ENCODE data around the gene PAFAH1B2. TPM values are rescaled to one million over a fixed set of nuclear protein-coding genes. Genes with fewer than 3 reads are reported as not detected.
"Not testable (repeated sequence)": the region's sequence is repeated elsewhere in the genome, so short reads cannot be mapped to it uniquely, and the experiment has no call there.

Gene PAFAH1B2
- 10 to 100 TPM; 53.7 to 87.6 TPM for total RNA-seq

GRCh38 chr11:117143871-117144476 is at the start of gene PAFAH1B2:
PAFAH1B2 (plus strand) TSS chr11:117144287; CDS start chr11:117152448, 8,161 bp downstream.
- peaks cover 8% of the 10 kb centered on the region for H3K27me3 Mint-ChIP-seq
- H3K9me3 Mint-ChIP-seq = no peaks in the 10 kb centered on the region
- H3K36me3 Mint-ChIP-seq (ENCODE audit: low read depth) = peaks cover 41% of the 10 kb centered on the region
- peak within 1 kb of the TSS; percentile 100 for H3K4me3 Mint-ChIP-seq
- H3K27ac Mint-ChIP-seq = peak within 1 kb of the TSS; percentile 99
- peak; percentile 97 for ATAC-seq (replicated peaks)
- peaks cover 16% of the 10 kb centered on the region for H3K4me1 Mint-ChIP-seq

DNA sequence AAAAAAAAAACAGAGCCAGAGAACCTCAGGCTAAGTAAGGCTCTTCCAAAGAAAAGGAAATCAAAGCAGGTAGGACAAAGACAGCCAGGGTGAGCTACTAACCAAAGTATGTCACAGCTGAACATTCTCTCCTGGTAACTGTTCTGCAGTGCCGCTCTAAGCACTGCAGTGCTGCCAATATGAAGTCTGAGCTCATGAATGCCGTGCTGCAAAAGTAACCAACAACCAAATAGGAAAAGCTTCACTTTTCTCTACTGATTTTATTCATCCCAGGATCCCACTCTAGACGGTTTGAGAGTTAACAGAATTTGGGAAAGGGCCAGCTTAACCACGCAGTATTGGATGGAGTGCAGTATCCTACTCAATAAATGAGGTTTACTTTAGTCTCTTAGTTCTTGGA is 49.3 kb upstream of the PAFAH1B2 start:
- peak overlapping the region; percentile 99 for H3K27ac Mint-ChIP-seq
- no peaks in the 10 kb centered on the region for H3K27me3 Mint-ChIP-seq
- H3K4me3 Mint-ChIP-seq = peak overlapping the region; percentile 96
- no peaks in the 10 kb centered on the region for H3K9me3 Mint-ChIP-seq
- peaks cover 77% of the 10 kb centered on the region for H3K4me1 Mint-ChIP-seq
- no peak for ATAC-seq (replicated peaks)
- peaks cover 73% of the 10 kb centered on the region for H3K36me3 Mint-ChIP-seq (ENCODE audit: low read depth)

DNA sequence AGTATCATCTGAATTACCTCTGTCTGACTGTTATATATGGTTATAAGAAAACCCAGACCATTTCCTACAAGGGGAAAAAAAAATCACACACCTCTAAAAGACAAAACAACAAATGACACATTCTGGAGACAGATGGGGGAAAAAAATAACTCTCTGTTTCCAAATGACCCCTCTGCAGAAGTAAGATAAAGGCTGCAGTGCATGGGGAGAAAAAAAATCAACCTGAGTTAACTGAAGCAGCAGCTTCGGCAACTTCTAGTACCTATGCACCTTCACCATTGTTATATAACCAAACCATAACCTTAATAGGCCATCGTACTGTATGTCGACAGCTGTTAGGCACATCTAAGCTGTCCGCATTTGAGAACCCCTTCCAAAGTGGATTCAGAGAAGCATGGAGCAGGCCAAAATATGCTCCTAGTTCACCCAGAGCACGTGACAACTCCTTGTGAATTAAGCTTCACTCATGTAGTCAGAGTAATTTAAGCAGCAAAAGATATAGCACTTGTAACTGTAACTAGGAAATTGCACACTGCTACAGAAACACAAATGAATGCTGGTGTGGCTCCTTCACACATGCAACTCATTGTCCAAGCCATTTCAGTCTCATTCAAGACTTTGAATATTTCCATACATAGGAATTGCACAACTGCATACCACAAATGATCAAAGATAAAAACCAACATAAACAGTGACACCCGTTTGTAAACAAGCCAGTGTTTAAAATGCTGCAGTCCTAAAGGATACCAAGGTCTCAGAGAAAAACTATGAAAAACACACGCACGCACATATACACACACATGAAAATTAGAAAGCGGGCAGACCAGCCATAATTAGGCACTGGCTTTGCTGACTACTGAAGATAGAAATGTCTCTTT is 48.6 kb upstream of the PAFAH1B2 start:
- peaks cover 65% of the 10 kb centered on the region for H3K36me3 Mint-ChIP-seq (ENCODE audit: low read depth)
- no peaks in the 10 kb centered on the region for H3K9me3 Mint-ChIP-seq
- peak overlapping the region; percentile 99 for H3K27ac Mint-ChIP-seq
- no peaks in the 10 kb centered on the region for H3K27me3 Mint-ChIP-seq
- H3K4me1 Mint-ChIP-seq = peaks cover 69% of the 10 kb centered on the region
- ATAC-seq (replicated peaks) = peak; percentile 5
- peak overlapping the region; percentile 96 for H3K4me3 Mint-ChIP-seq

DNA sequence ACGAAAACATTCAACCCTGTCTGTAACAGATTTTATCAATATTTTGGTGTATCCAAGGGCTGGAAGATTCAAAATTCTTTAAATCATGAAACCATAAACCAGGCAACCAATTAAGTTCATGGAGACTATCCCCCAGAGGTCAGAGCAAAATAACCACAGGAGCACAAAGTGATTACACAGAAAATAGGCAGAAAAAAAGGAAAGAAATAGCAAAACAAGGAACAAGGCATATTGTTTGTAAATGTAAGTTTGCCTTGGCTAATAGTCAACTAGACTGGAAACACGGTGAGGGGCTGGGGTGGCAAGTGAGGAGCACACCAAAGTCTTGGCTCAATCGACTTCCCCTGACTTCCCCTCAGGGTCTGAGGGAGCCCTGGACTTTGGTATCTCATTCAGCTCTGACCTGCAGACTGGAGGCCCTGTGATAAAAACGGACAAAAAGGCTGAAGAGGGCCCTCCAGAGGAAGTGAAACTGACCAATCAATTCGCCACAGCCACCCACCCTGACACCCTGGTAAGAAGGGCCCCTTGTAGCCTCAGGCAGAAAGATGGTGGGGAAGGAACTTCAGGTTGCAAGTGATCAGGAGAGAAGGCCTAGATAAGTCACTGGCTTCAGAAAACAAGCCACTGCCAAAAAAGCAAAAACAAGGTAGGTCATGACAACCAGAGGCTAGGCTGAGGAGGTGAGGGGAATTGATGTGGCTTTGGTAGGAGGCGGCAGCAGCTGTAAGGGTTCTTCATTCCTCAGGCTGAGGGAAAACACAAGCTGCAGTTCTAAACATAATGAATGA is 47.7 kb upstream of the PAFAH1B2 start:
- Mint-ChIP-seq H3K27ac (peak overlapping the region; percentile 99), H3K36me3 (ENCODE audit: low read depth) (peaks cover 61% of the 10 kb centered on the region), H3K9me3 (no peaks in the 10 kb centered on the region), H3K4me3 (peak overlapping the region; percentile 96), H3K27me3 (no peaks in the 10 kb centered on the region), H3K4me1 (peaks cover 65% of the 10 kb centered on the region)
- peak; percentile 39 for ATAC-seq (replicated peaks)

- Mint-ChIP-seq H3K27ac (peak overlapping the region; percentile 99), H3K27me3 (no peaks in the 10 kb centered on the region), H3K9me3 (no peaks in the 10 kb centered on the region), H3K36me3 (ENCODE audit: low read depth) (peaks cover 55% of the 10 kb centered on the region), H3K4me1 (peaks cover 61% of the 10 kb centered on the region), H3K4me3 (peak overlapping the region; percentile 96)
- no peak for ATAC-seq (replicated peaks)
Measured at GRCh38 chr11:117097014-117097388, 47.1 kb upstream of the PAFAH1B2 start.

DNA sequence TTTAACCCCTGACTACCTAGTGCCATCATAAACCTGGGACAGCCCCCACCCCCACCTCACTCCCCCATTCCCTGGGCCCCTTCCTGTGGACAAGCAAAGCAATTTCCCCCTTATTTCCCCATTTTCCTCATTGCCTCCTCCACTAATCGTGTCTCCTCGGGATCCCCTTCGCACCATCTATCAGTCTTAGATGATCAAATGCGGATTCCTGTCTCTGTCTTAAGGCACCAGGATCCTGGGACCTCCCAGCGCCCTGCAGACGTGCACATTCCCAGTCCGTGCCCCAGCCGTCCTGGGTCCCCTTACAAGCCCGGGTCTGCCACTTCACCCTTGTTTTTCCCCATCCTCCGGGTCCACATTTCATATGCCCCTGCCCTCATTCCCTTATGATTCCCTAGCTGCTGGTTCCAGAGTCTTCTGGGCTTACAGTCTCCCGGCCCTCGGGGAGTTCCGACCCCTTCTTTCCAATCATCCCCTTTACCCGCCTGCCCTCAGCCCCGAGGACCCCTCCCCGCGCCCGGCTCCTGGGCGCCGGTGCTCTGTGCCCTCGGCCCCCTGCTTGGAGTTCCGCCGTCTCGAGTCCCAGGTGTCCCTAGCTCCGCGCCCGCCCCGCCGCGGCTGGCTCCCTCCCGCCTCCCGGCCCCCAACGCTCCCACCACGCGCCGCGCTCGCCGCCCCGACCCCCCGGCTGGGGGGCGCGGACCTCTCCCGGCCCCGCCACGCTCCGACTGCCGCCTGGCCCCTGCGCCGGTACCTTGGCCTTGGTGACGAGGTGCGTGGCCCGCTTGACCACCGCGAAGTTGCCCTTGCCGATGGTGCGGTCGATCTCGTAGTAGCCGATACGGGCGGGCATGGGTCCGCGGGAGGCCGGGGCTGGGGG is 46.5 kb upstream of the PAFAH1B2 start:
- peak overlapping the region; percentile 99 for H3K27ac Mint-ChIP-seq
- ATAC-seq (replicated peaks) = peak; percentile 14
- H3K4me3 Mint-ChIP-seq = peak overlapping the region; percentile 96
- H3K9me3 Mint-ChIP-seq = no peaks in the 10 kb centered on the region
- H3K36me3 Mint-ChIP-seq (ENCODE audit: low read depth) = peaks cover 49% of the 10 kb centered on the region
- H3K27me3 Mint-ChIP-seq = no peaks in the 10 kb centered on the region
- H3K4me1 Mint-ChIP-seq = peaks cover 55% of the 10 kb centered on the region

GRCh38 chr11:117098269-117099232 is 45.5 kb upstream of the PAFAH1B2 start, which contains the start of gene SIK3:
SIK3 (minus strand) TSS chr11:117098428; CDS start chr11:117098415, 13 bp downstream.
- Mint-ChIP-seq H3K27me3 (no peaks in the 10 kb centered on the region), H3K4me3 (peak within 1 kb of the TSS; percentile 96), H3K4me1 (peaks cover 47% of the 10 kb centered on the region), H3K36me3 (ENCODE audit: low read depth) (peaks cover 43% of the 10 kb centered on the region), H3K9me3 (no peaks in the 10 kb centered on the region), H3K27ac (peak within 1 kb of the TSS; percentile 99)
- ATAC-seq (replicated peaks) = peak; percentile 81

- ATAC-seq (replicated peaks) = no peak
- H3K4me3 Mint-ChIP-seq = peak overlapping the region; percentile 96
- peaks cover 42% of the 10 kb centered on the region for H3K36me3 Mint-ChIP-seq (ENCODE audit: low read depth)
- H3K27ac Mint-ChIP-seq = peak overlapping the region; percentile 99
- peaks cover 39% of the 10 kb centered on the region for H3K4me1 Mint-ChIP-seq
- H3K27me3 Mint-ChIP-seq = no peaks in the 10 kb centered on the region
- H3K9me3 Mint-ChIP-seq = no peaks in the 10 kb centered on the region
Measured at GRCh38 chr11:117099696-117100095, 44.4 kb upstream of the PAFAH1B2 start.

- H3K27me3 Mint-ChIP-seq = no peaks in the 10 kb centered on the region
- H3K4me3 Mint-ChIP-seq = no peak overlapping the region
- ATAC-seq (replicated peaks) = no peak
- H3K36me3 Mint-ChIP-seq (ENCODE audit: low read depth) = peaks cover 34% of the 10 kb centered on the region
- H3K27ac Mint-ChIP-seq = peak overlapping the region; percentile 13
- H3K4me1 Mint-ChIP-seq = peaks cover 31% of the 10 kb centered on the region
- H3K9me3 Mint-ChIP-seq = no peaks in the 10 kb centered on the region
Measured at GRCh38 chr11:117100556-117100955, 43.5 kb upstream of the PAFAH1B2 start.

DNA sequence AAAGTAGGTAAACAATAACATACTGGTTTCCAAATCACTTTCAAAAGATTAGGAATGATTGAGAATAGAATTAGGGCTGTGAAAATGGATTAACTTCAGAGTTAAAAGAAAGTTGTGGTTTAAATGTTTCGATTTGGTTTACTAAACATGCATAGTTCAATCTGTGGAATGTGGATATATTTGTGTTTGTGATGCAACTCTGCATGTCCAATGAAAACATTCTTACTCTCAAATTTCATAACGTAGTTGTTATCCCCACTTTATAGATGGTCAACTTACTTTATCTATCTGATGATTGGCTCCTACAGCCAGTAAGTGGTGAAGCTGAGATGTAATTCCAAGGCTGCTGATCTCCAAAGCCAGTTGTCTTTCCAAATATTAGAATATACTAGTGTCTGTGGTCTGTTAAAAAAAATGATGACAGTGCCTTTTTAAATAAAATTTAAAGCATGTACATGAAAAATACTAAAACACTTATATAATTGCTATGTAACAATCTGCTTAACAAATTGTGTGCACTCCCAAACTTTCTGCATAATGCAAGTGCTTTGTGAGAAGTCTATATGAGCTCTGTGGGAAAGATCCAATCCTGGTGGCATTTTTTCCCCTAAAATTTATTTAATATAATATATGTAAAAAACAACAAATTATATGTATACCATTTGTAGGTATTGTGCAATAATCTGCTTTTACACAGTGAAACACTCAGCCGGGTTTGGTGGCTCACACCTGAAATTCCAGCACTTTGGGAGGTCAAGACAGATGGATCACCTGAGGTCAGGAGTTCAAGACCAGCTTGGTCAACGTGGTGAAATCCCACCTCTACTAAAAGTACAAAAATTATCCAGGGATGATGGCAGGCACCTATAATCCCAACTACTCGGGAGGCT is 36.1 kb upstream of the PAFAH1B2 start:
- Mint-ChIP-seq H3K36me3 (ENCODE audit: low read depth) (no peaks in the 10 kb centered on the region), H3K4me1 (no peaks in the 10 kb centered on the region), H3K27ac (no peak overlapping the region), H3K9me3 (no peaks in the 10 kb centered on the region), H3K4me3 (no peak overlapping the region), H3K27me3 (no peaks in the 10 kb centered on the region)
- ATAC-seq (replicated peaks) = no peak

- H3K9me3 Mint-ChIP-seq = no peaks in the 10 kb centered on the region
- no peak overlapping the region for H3K4me3 Mint-ChIP-seq
- no peaks in the 10 kb centered on the region for H3K36me3 Mint-ChIP-seq (ENCODE audit: low read depth)
Measured at GRCh38 chr11:117110294-117110950, 33.7 kb upstream of the PAFAH1B2 start.

DNA sequence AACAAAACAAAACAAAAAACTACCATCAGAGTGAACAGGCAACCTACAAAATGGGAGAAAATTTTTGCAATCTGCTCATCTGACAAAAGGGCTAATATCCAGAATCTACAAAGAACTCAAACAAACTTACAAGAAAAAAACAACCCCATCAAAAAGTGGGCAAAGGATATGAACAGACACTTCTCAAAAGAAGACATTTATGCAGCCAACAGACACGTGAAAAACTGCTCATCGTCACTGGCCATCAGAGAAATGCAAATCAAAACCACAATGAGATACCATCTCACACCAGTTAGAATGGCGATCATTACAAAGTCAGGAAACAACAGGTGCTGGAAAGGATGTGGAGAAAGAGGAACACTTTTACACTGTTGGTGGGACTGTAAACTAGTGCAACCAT is 31.6 kb upstream of the PAFAH1B2 start:
- not testable (repeated sequence) for H3K27ac Mint-ChIP-seq; H3K4me3 Mint-ChIP-seq; H3K36me3 Mint-ChIP-seq (ENCODE audit: low read depth); H3K27me3 Mint-ChIP-seq; H3K9me3 Mint-ChIP-seq; H3K4me1 Mint-ChIP-seq; ATAC-seq (replicated peaks)

More at GRCh38 chr11:117110294-117110950, 33.7 kb upstream of the PAFAH1B2 start:
- Mint-ChIP-seq H3K4me1 (no peaks in the 10 kb centered on the region), H3K27ac (no peak overlapping the region), H3K27me3 (no peaks in the 10 kb centered on the region)
- no peak for ATAC-seq (replicated peaks)
